ENCODE data around the gene ACSF3.

Gene ACSF3

GRCh38 chr16:89095491-89095951 lies 1.9 kb downstream of the ACSF3 start:
- no peak for DNase-seq (ENCODE audit: low read depth)

- DNase-seq (ENCODE audit: low read depth): no peak
These were observed 2.5 kb downstream of the ACSF3 start for GRCh38 chr16:89096042-89096717.

GRCh38 chr16:89096768-89097391 lies 3.2 kb downstream of the ACSF3 start:
- peak; percentile 58 for DNase-seq (ENCODE audit: low read depth)

- no peak for DNase-seq (ENCODE audit: low read depth)
These were observed 3.7 kb downstream of the ACSF3 start for GRCh38 chr16:89097392-89097772.

- no peak for DNase-seq (ENCODE audit: low read depth)
These were observed 5.2 kb downstream of the ACSF3 start for GRCh38 chr16:89098767-89099430.

- no peak for DNase-seq (ENCODE audit: low read depth)
These were observed 6.3 kb downstream of the ACSF3 start for GRCh38 chr16:89099905-89100304.

- no peak for DNase-seq (ENCODE audit: low read depth)
These were observed 7.1 kb downstream of the ACSF3 start for GRCh38 chr16:89100601-89101302.

- no peak for DNase-seq (ENCODE audit: low read depth)
These were observed 7.8 kb downstream of the ACSF3 start for GRCh38 chr16:89101303-89102040.

- no peak for DNase-seq (ENCODE audit: low read depth)
These were observed 8.4 kb downstream of the ACSF3 start for GRCh38 chr16:89102041-89102471.

GRCh38 chr16:89102481-89103073 lies 8.9 kb downstream of the ACSF3 start:
- no peak for DNase-seq (ENCODE audit: low read depth)

- no peak for DNase-seq (ENCODE audit: low read depth)
These were observed 9.5 kb downstream of the ACSF3 start for GRCh38 chr16:89103156-89103555.

- DNase-seq (ENCODE audit: low read depth): no peak
These were observed 10.1 kb downstream of the ACSF3 start for GRCh38 chr16:89103781-89104180.

GRCh38 chr16:89104303-89104702 lies 10.7 kb downstream of the ACSF3 start:
- no peak for DNase-seq (ENCODE audit: low read depth)

GRCh38 chr16:89104930-89105571 lies 11.4 kb downstream of the ACSF3 start:
- DNase-seq (ENCODE audit: low read depth): no peak

GRCh38 chr16:89105599-89106151 lies 12.0 kb downstream of the ACSF3 start:
- no peak for DNase-seq (ENCODE audit: low read depth)

GRCh38 chr16:89106533-89107202 lies 13.0 kb downstream of the ACSF3 start:
- no peak for DNase-seq (ENCODE audit: low read depth)

- DNase-seq (ENCODE audit: low read depth): no peak
These were observed 13.5 kb downstream of the ACSF3 start for GRCh38 chr16:89107203-89107582.

- no peak for DNase-seq (ENCODE audit: low read depth)
These were observed 14.8 kb downstream of the ACSF3 start for GRCh38 chr16:89108416-89108815.

GRCh38 chr16:89110641-89111040 lies 17.0 kb downstream of the ACSF3 start:
- no peak for DNase-seq (ENCODE audit: low read depth)

- DNase-seq (ENCODE audit: low read depth): no peak
These were observed 17.6 kb downstream of the ACSF3 start for GRCh38 chr16:89111263-89111662.
